ENCODE data around the gene BTBD10. TPM values are rescaled to one million over a fixed set of nuclear protein-coding genes. Genes with fewer than 3 reads are reported as not detected.

The BTBD10 gene
- total RNA-seq, 4 donors from 2014 or later: 22.3 to 29.1 (median 25.7) TPM

DNA sequence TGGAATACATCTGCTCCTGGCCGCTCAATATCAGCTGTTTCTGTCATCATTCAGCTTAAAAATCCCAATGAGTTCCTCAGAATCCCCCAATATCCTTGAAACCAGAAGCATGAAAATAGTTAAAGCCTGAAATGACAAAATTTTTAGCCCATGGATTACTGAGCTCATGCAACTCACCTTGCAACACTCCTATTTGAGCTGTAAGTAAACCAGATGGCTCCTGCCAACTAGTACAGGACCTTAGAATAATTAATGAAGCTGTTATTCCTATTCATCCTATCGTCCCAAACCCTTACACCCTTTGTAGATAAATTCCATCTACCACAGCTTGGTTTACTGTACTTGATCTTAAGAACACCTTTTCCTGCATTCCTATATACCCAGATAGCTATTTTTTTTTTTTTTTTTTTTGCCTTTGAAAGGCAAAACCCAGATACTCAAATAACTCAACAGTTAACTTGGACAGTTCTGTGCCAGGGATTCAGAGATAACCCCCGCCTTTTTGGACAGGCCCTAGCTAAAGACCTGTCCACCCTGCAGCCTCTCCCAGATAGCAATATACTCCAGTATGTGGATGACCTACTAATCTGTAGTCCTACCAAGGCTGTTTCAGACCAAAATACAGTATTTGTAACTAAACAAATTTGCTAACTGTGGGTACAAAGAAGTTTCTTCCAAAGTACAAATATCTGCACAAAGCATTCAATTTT is 10.1 kb upstream of the BTBD10 start:
- Histone ChIP-seq H3K27me3 (peaks cover 12% of the 10 kb centered on the region), H3K27ac (no peak overlapping the region), H3K4me1 (no peaks in the 10 kb centered on the region), H3K9me3 (no peaks in the 10 kb centered on the region), H3K36me3 (no peaks in the 10 kb centered on the region), H3K4me3 (no peak overlapping the region)
- DNase-seq (ENCODE audit: low spot score in 2 of 2): no peak
- TF ChIP-seq POLR2AphosphoS5 (IDR thresholded peaks at IDR 0.05): no peak
- no peak for TF ChIP-seq EP300 (IDR thresholded peaks at IDR 0.05)
- no peak for TF ChIP-seq POLR2A (IDR thresholded peaks at IDR 0.05)
- 73% methylated on average over 3 of the region's 3 CpGs for WGBS

DNA sequence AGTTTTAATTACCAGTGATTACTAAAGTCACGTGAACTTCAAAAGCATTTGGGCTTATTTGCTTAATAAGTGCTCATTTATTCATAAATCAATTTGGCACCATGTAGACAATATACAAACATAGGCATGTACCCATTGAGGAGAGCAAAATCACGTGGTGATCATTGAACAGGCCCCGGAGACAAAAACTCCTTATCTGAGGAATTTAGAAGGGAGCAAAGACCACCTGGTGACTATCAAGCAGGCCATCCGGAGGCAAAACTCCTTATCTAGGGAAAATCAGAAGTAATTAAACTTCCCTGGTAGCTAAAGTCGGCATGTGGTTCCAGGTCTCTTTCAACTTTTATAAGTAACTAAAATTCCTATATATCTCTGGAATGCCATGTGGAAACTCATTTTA is 5.7 kb upstream of the BTBD10 start:
- peaks cover 3% of the 10 kb centered on the region for H3K4me1 ChIP-seq
- no peak overlapping the region for H3K4me3 ChIP-seq
- DNase-seq (ENCODE audit: low spot score in 2 of 2): no peak
- peaks cover 10% of the 10 kb centered on the region for H3K27me3 ChIP-seq
- no peaks in the 10 kb centered on the region for H3K9me3 ChIP-seq
- TF ChIP-seq POLR2AphosphoS5 (IDR thresholded peaks at IDR 0.05): no peak
- TF ChIP-seq POLR2A (IDR thresholded peaks at IDR 0.05): no peak
- TF ChIP-seq EP300 (IDR thresholded peaks at IDR 0.05): no peak
- TF ChIP-seq, protein P1, sequence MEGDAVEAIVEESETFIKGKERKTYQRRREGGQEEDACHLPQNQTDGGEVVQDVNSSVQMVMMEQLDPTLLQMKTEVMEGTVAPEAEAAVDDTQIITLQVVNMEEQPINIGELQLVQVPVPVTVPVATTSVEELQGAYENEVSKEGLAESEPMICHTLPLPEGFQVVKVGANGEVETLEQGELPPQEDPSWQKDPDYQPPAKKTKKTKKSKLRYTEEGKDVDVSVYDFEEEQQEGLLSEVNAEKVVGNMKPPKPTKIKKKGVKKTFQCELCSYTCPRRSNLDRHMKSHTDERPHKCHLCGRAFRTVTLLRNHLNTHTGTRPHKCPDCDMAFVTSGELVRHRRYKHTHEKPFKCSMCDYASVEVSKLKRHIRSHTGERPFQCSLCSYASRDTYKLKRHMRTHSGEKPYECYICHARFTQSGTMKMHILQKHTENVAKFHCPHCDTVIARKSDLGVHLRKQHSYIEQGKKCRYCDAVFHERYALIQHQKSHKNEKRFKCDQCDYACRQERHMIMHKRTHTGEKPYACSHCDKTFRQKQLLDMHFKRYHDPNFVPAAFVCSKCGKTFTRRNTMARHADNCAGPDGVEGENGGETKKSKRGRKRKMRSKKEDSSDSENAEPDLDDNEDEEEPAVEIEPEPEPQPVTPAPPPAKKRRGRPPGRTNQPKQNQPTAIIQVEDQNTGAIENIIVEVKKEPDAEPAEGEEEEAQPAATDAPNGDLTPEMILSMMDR (IDR thresholded peaks at IDR 0.05): no peak
- no peak overlapping the region for H3K27ac ChIP-seq
- 56% methylated on average over 5 of the region's 5 CpGs for WGBS
- no peaks in the 10 kb centered on the region for H3K36me3 ChIP-seq

DNA sequence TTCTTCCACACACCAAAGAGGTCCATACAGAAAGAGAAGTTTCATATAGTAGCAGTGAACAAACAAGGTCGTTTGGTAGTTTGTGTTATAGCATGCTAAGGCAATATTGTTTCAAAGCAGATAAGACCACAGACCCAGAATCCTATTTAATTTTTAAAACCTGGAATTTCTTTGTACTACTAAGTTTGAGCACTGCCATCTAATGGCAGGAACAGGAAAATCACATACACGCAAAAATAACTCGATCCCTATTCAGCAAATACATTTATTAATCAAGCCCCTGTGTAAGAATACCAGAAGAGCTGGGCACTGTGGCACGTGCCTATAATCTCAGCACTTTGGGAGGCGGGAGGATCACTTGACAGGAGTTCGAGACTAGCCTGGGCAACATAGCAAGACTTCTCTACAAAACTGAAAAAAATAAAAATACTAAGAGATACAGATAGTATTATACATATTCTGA is 2.9 kb upstream of the BTBD10 start:
- Histone ChIP-seq H3K27ac (no peak overlapping the region), H3K4me1 (peaks cover 15% of the 10 kb centered on the region), H3K9me3 (no peaks in the 10 kb centered on the region), H3K4me3 (no peak overlapping the region), H3K27me3 (peaks cover 10% of the 10 kb centered on the region), H3K36me3 (no peaks in the 10 kb centered on the region)
- no peak for TF ChIP-seq POLR2AphosphoS5 (IDR thresholded peaks at IDR 0.05)
- TF ChIP-seq, protein P1 (IDR thresholded peaks at IDR 0.05): peak in 1 of 2 donors; percentile 50
- WGBS: 8% methylated on average over 6 of the region's 6 CpGs
- DNase-seq (ENCODE audit: low spot score in 2 of 2): no peak

DNA sequence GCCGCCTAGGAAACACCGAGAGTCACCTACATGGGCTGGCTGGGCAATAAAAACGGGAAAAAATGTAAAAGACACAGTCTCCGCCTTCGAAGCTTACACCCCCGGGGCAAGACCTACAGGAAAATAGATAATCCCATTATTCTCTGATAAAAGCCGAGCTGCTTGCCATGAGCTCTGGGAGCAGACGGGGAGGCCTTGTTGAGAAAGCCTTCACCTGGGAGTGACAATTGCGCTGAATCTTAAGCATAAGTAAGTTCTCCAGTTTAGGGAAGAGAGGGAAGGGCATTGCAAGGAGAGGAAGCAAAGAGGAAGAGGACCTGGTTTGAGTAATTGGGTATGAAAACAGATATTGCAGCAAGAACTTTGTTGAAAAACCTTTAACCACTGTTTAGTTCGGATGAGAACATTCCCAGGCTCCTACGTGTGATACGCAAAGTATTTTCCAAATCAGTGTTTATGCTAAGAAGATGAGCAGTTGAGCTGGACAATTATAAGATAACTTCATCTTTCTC is 813 bp upstream of the BTBD10 start:
- TF ChIP-seq POLR2AphosphoS5 (IDR thresholded peaks at IDR 0.05): no peak
- TF ChIP-seq, protein P1 (IDR thresholded peaks at IDR 0.05): no peak
- TF ChIP-seq POLR2A (IDR thresholded peaks at IDR 0.05): no peak
- Histone ChIP-seq H3K9me3 (no peaks in the 10 kb centered on the region), H3K4me3 (peak overlapping the region; percentile 74), H3K36me3 (no peaks in the 10 kb centered on the region), H3K4me1 (peaks cover 15% of the 10 kb centered on the region), H3K27me3 (no peaks in the 10 kb centered on the region), H3K27ac (peak overlapping the region; percentile 87)
- 35% methylated on average over 12 of the region's 12 CpGs for WGBS
- DNase-seq (ENCODE audit: low spot score in 2 of 2): no peak

DNA sequence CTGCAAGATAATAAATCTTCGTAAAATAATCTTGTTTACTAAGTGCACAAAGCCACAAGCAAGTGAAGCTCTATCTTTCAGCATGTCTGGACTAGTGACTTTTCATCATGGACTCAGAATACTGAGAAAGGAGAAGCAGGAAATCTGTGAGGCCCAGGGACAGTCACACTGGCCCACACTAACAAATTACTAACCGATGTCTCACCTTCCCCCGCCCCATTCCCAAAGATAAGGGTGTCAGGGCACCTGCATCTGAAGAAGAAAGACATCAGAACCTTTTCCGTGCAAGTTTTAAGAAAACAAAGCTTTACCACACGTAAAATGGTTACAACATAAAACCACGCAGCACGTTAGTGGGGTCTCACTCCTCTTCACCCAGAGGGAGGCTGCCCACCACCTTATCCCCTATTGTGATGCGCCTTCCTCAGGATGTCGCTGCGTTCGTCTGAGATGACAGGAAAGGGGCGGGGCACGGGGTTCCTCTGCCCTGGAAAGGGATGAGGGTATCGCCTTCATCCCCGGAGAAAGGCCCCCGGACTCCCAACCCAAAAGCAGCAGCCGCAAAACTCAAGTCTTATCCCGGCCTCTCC is 616 bp downstream of the BTBD10 start:
- H3K27ac ChIP-seq: peak overlapping the region; percentile 87
- peak overlapping the region; percentile 74 for H3K4me3 ChIP-seq
- DNase-seq (ENCODE audit: low spot score in 2 of 2): peak; percentile 82
- H3K27me3 ChIP-seq: no peaks in the 10 kb centered on the region
- H3K4me1 ChIP-seq: peaks cover 15% of the 10 kb centered on the region
- WGBS: 3% methylated on average over 14 of the region's 18 CpGs
- no peaks in the 10 kb centered on the region for H3K36me3 ChIP-seq
- no peak for TF ChIP-seq POLR2AphosphoS5 (IDR thresholded peaks at IDR 0.05)
- TF ChIP-seq, protein P1 (IDR thresholded peaks at IDR 0.05): no peak
- H3K9me3 ChIP-seq: no peaks in the 10 kb centered on the region

Data from suprapubic skin (tissue), 4 donors.